ENCODE data around the gene RSAD1. TPM values are rescaled to one million over a fixed set of nuclear protein-coding genes. Genes with fewer than 3 reads are reported as not detected.

RSAD1 gene
- total RNA-seq, 1 donor from 2014 or later = 42.4 TPM

GRCh38 chr17:50534979-50535326 is 56.3 kb downstream of the RSAD1 start:
- Mint-ChIP-seq H3K36me3 (ENCODE audit: low read depth) (no peaks in the 10 kb centered on the region), H3K9me3 (no peaks in the 10 kb centered on the region), H3K27me3 (ENCODE audit: low read depth) (peaks cover 61% of the 10 kb centered on the region), H3K4me1 (peaks cover 20% of the 10 kb centered on the region), H3K27ac (ENCODE audit: unreplicated experiment) (no peak overlapping the region), H3K4me3 (no peak overlapping the region)
- TF ChIP-seq, protein P1, sequence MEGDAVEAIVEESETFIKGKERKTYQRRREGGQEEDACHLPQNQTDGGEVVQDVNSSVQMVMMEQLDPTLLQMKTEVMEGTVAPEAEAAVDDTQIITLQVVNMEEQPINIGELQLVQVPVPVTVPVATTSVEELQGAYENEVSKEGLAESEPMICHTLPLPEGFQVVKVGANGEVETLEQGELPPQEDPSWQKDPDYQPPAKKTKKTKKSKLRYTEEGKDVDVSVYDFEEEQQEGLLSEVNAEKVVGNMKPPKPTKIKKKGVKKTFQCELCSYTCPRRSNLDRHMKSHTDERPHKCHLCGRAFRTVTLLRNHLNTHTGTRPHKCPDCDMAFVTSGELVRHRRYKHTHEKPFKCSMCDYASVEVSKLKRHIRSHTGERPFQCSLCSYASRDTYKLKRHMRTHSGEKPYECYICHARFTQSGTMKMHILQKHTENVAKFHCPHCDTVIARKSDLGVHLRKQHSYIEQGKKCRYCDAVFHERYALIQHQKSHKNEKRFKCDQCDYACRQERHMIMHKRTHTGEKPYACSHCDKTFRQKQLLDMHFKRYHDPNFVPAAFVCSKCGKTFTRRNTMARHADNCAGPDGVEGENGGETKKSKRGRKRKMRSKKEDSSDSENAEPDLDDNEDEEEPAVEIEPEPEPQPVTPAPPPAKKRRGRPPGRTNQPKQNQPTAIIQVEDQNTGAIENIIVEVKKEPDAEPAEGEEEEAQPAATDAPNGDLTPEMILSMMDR (conservative IDR thresholded peaks at IDR 0.05) = no peak
- DNase-seq (ENCODE audit: low read depth, low spot score) = no peak

GRCh38 chr17:50535407-50535806 is 56.7 kb downstream of the RSAD1 start:
- Mint-ChIP-seq H3K4me1 (peaks cover 20% of the 10 kb centered on the region), H3K27ac (ENCODE audit: unreplicated experiment) (no peak overlapping the region), H3K9me3 (no peaks in the 10 kb centered on the region), H3K36me3 (ENCODE audit: low read depth) (no peaks in the 10 kb centered on the region), H3K4me3 (no peak overlapping the region), H3K27me3 (ENCODE audit: low read depth) (peaks cover 58% of the 10 kb centered on the region)
- TF ChIP-seq, protein P1 (conservative IDR thresholded peaks at IDR 0.05) = no peak
- DNase-seq (ENCODE audit: low read depth, low spot score) = no peak

Other genes starting within 250 kb of the RSAD1 start
- gene TMEM92, start 204.4 kb upstream of the RSAD1 start, total RNA-seq = 3.0 and 3.5 TPM in 2 replicates
- 23.4 and 26.5 TPM in 2 replicates for gene XYLT2, start 132.7 kb upstream of the RSAD1 start, total RNA-seq
- gene MRPL27, start 105.7 kb upstream of the RSAD1 start, total RNA-seq = 70.4 and 72.2 TPM in 2 replicates
- gene EME1, start 105.6 kb upstream of the RSAD1 start, total RNA-seq = 25.5 and 31.4 TPM in 2 replicates
- gene LRRC59, start 81.3 kb upstream of the RSAD1 start, total RNA-seq = 92.3 and 92.7 TPM in 2 replicates
- 31.5 and 34.5 TPM in 2 replicates for gene ACSF2, start 52.6 kb upstream of the RSAD1 start, total RNA-seq
- 0.19 and 0.27 TPM in 2 replicates for gene CHAD, start 10.0 kb upstream of the RSAD1 start, total RNA-seq
- gene MYCBPAP, start 29.6 kb downstream of the RSAD1 start, total RNA-seq = 1.2 and 1.7 TPM in 2 replicates
- gene EPN3, start 53.9 kb downstream of the RSAD1 start, total RNA-seq = 0.11 TPM in 1 of 2 replicates, not detected in the other
- 24.4 and 25.8 TPM in 2 replicates for gene SPATA20, start 68.3 kb downstream of the RSAD1 start, total RNA-seq
- 1.1 TPM in 2 replicates for gene CACNA1G, start 81.9 kb downstream of the RSAD1 start, total RNA-seq
- not detected in 2 replicates for gene ABCC3, start 156.0 kb downstream of the RSAD1 start, total RNA-seq
- 62.0 and 64.0 TPM in 2 replicates for gene ANKRD40, start 229.1 kb downstream of the RSAD1 start, total RNA-seq
- gene LUC7L3, start 240.7 kb downstream of the RSAD1 start, total RNA-seq = 175 and 188 TPM in 2 replicates

All from neural crest cell (in vitro differentiated cells).